GM23338 (cell line): ENCODE results near the gene MTRFR. TPM values are rescaled to one million over a fixed set of nuclear protein-coding genes. Genes with fewer than 3 reads are reported as not detected.

ENCODE experiments used
- ATAC-seq: fragments of 200-7000 bp; cut with Tn5 transposase; 3 replicates; pipeline ENCODE4 v1.9.1; 2020
- DNase-seq: peaks from one replicate; pipeline ENCODE4 v3.0.0-alpha.2; 2015; ENCODE audit warnings: low spot score
- H2AFZ ChIP-seq: fragments of 200-600 bp; sonication (generic); 2 replicates; pipeline ENCODE4 v1.8.0; 2016; ENCODE audit warnings: antibody characterized with exemption, mild to moderate bottlenecking, moderate library complexity
- H3F3A ChIP-seq: fragments of 200-600 bp; sonication (generic); replicated peaks from 2 replicates; pipeline ENCODE4 v1.8.0; 2017; ENCODE audit warnings: antibody characterized with exemption, mixed run types, low read depth
- H3K27ac ChIP-seq: fragments of 200-600 bp; sonication (generic); 2 replicates; pipeline ENCODE4 v1.6.1; 2016; ENCODE audit warnings: low read depth
- H3K27me3 ChIP-seq: fragments of 200-600 bp; sonication (generic); 2 replicates; pipeline ENCODE4 v1.8.0; 2016; ENCODE audit warnings: mild to moderate bottlenecking, mixed run types, moderate library complexity; ENCODE audit not compliant: insufficient read depth
- H3K36me3 ChIP-seq: fragments of 200-600 bp; sonication (generic); 2 replicates; pipeline ENCODE4 v1.8.0; 2016; ENCODE audit warnings: mild to moderate bottlenecking; ENCODE audit not compliant: insufficient read depth
- H3K4me1 ChIP-seq: fragments of 200-600 bp; sonication (generic); 2 replicates; pipeline ENCODE4 v1.8.0; 2016; ENCODE audit warnings: mild to moderate bottlenecking, moderate library complexity; ENCODE audit not compliant: insufficient read depth
- H3K4me2 ChIP-seq: fragments of 200-600 bp; sonication (generic); 2 replicates; pipeline ENCODE4 v1.7.1; 2017; ENCODE audit warnings: mixed run types
- H3K4me3 ChIP-seq: fragments of 200-600 bp; sonication (generic); 2 replicates; pipeline ENCODE4 v1.6.1; 2016; ENCODE audit warnings: mixed run types
- H3K79me2 ChIP-seq: fragments of 200-600 bp; sonication (generic); replicated peaks from 2 replicates; pipeline ENCODE4 v1.8.0; 2017; ENCODE audit warnings: mild to moderate bottlenecking; ENCODE audit not compliant: insufficient read depth
- H3K9me2 ChIP-seq: fragments of 200-600 bp; sonication (generic); 2 replicates; pipeline ENCODE4 v1.8.0; 2017; ENCODE audit not compliant: insufficient read depth
- H4K20me1 ChIP-seq: fragments of 200-600 bp; sonication (generic); replicated peaks from 2 replicates; pipeline ENCODE4 v1.8.0; 2017; ENCODE audit warnings: mild to moderate bottlenecking; ENCODE audit not compliant: insufficient read depth
- H3K27ac Mint-ChIP-seq: 2 replicates; pipeline ENCODE4 v1.8.0; 2020; ENCODE audit warnings: inconsistent platforms, mild to moderate bottlenecking, moderate library complexity, mixed read lengths
- H3K27me3 Mint-ChIP-seq: 3 replicates; pipeline ENCODE4 v1.8.0; 2022; ENCODE audit warnings: low read depth, mild to moderate bottlenecking, moderate library complexity, mixed read lengths, inconsistent platforms; ENCODE audit not compliant: insufficient read depth, poor library complexity
- H3K36me3 Mint-ChIP-seq: 3 replicates; pipeline ENCODE4 v1.8.0; 2021; ENCODE audit warnings: low read depth, mild to moderate bottlenecking, inconsistent platforms, moderate library complexity, mixed read lengths
- H3K4me1 Mint-ChIP-seq: 3 replicates; pipeline ENCODE4 v1.8.0; 2020; ENCODE audit warnings: mild to moderate bottlenecking, inconsistent platforms, mixed read lengths
- H3K4me3 Mint-ChIP-seq: 3 replicates; pipeline ENCODE4 v1.8.0; 2021; ENCODE audit warnings: moderate library complexity, mild to moderate bottlenecking, inconsistent platforms, mixed read lengths
- H3K9me3 Mint-ChIP-seq: 3 replicates; pipeline ENCODE4 v1.8.0; 2020; ENCODE audit warnings: moderate library complexity, mild to moderate bottlenecking, inconsistent platforms, mixed read lengths
- CREB1 ChIP-seq: fragments of 250-450 bp; sonication (Bioruptor Pico); IDR thresholded peaks from 2 replicates; pipeline ENCODE4 v1.5.0; 2020; ENCODE audit warnings: low read depth, mild to moderate bottlenecking, moderate library complexity
- CTCF ChIP-seq, 2 experiments: fragments of 200-600 bp in 1 of 2; sonication (generic) in 1 of 2; conservative IDR thresholded peaks; 2 replicates each; pipeline versions ENCODE4 v1.5.1 to v1.6.1; 2016 to 2017; ENCODE audit warnings: antibody characterized with exemption in 2 of 2, low read depth in 2 of 2, mild to moderate bottlenecking in 2 of 2, moderate library complexity in 1 of 2
- EZH2 ChIP-seq: fragments of 200-600 bp; sonication (generic); IDR thresholded peaks from one replicate; pipeline ENCODE4 v1.8.0; 2017; ENCODE audit warnings: antibody characterized with exemption, mild to moderate bottlenecking, low read depth; ENCODE audit not compliant: unreplicated experiment
- EZH2phosphoT487 ChIP-seq: fragments of 200-600 bp; sonication (generic); IDR thresholded peaks from one replicate; pipeline ENCODE4 v1.8.1; 2018; ENCODE audit warnings: antibody characterized with exemption; ENCODE audit not compliant: unreplicated experiment
- NANOG ChIP-seq: IDR thresholded peaks from 2 replicates; pipeline ENCODE4 v1.6.1; 2016; ENCODE audit warnings: antibody characterized with exemption, borderline replicate concordance
- POLR2AphosphoS5 ChIP-seq: IDR thresholded peaks from 2 replicates; pipeline ENCODE4 v1.6.1; 2016; ENCODE audit warnings: antibody characterized with exemption, low read depth
- REST ChIP-seq: IDR thresholded peaks from one replicate; pipeline ENCODE4 v1.6.1; 2018; ENCODE audit warnings: antibody characterized with exemption; ENCODE audit not compliant: unreplicated experiment
- STAT1 ChIP-seq: IDR thresholded peaks from one replicate; pipeline ENCODE4 v1.6.1; 2016; ENCODE audit warnings: antibody characterized with exemption; ENCODE audit not compliant: unreplicated experiment
- ZNF114 ChIP-seq: fragments of 250-450 bp; sonication (Bioruptor Pico); IDR thresholded peaks from 2 replicates; pipeline ENCODE4 v1.5.0; 2020; ENCODE audit warnings: mild to moderate bottlenecking, moderate library complexity
- ZNF331 ChIP-seq: fragments of 250-450 bp; sonication (Bioruptor Pico); IDR thresholded peaks from 2 replicates; pipeline ENCODE4 v1.5.0; 2020; ENCODE audit warnings: low read depth, mild to moderate bottlenecking, moderate library complexity
- polyA plus RNA-seq: library from polyadenylated mRNA; unstranded; fragments of >200 nt; fragmentation: Nextera tagmentation; extraction: Ambion mirVana; gene quantifications from 2 replicates; pipeline ENCODE4 v1.2.1, GENCODE V29; 2016
- total RNA-seq: library from RNA; depleted of rRNA; stranded (reverse); fragments of >200 nt; shearing (Covaris generic); gene quantifications from 2 replicates; pipeline ENCODE4 v1.2.3, GENCODE V29; 2014

The MTRFR gene
- total and polyA plus RNA-seq, 2 experiments from 2014 or later, result 14.8 to 38.4 TPM

GRCh38 chr12:123265851-123266678 lies 32.8 kb downstream of the MTRFR start:
- Histone ChIP-seq H3K4me2 (no peak overlapping the region), H3K4me1 (peaks cover 9% of the 10 kb centered on the region), H3K79me2 (peaks cover 60% of the 10 kb centered on the region), H2AFZ (no peak overlapping the region), H4K20me1 (peaks cover 19% of the 10 kb centered on the region), H3F3A (peaks cover 16% of the 10 kb centered on the region; the same call in 1 of the 2 replicates), H3K36me3 (peaks cover 16% of the 10 kb centered on the region), H3K9me2 (no peaks in the 10 kb centered on the region), H3K27me3 (no peaks in the 10 kb centered on the region), H3K27ac (no peak overlapping the region), H3K4me3 (no peak overlapping the region)
- peaks cover 43% of the 10 kb centered on the region for H3K4me1 Mint-ChIP-seq
- ATAC-seq (no peak), DNase-seq (no peak)
- H3K27ac Mint-ChIP-seq, result no peak overlapping the region
- H3K9me3 Mint-ChIP-seq, result peaks cover 4% of the 10 kb centered on the region; the same call in 1 of the 3 replicates
- peaks cover 27% of the 10 kb centered on the region for H3K27me3 Mint-ChIP-seq
- peaks cover 64% of the 10 kb centered on the region for H3K36me3 Mint-ChIP-seq
- H3K4me3 Mint-ChIP-seq, result no peak overlapping the region
- TF ChIP-seq NANOG (no peak), CREB1 (CRISPR knock-in tag) (no peak), CTCF (conservative IDR thresholded peaks at IDR 0.05; ENCODE audit: low read depth in 2 of 2) (no peak), REST (no peak), EZH2phosphoT487 (no peak), ZNF331 (CRISPR knock-in tag) (no peak), EZH2 (no peak), ZNF114 (no peak), POLR2AphosphoS5 (no peak), STAT1 (no peak)
